H1 (cell line): Measurements from ENCODE around the gene COQ8B. TPM values are rescaled to one million over a fixed set of nuclear protein-coding genes. Genes with fewer than 3 reads are reported as not detected.

ENCODE experiments used
- CTCF ChIA-PET: fragments of 300-600 bp; sonication (Branson Sonifier 250); formaldehyde crosslinking; loops from one replicate; lab custom pipeline; 2021; ENCODE audit not compliant: partially characterized antibody; lab: Charles Lee
- POLR2A ChIA-PET: fragments of 300-600 bp; sonication (Branson Sonifier 250); formaldehyde crosslinking; loops from one replicate; lab custom pipeline; 2021; ENCODE audit warnings: inconsistent platforms; ENCODE audit not compliant: partially characterized antibody; lab: Charles Lee
- DNase-seq, 2 experiments: peaks; one replicate each; pipeline versions ENCODE4 v3.0.0 to v3.0.0-alpha.2; 2010 to 2022; ENCODE audit warnings: low spot score in 2 of 2, low read depth in 1 of 2, mixed read lengths in 1 of 2
- FAIRE-seq: peaks from 2 replicates; lab custom pipeline; 2011; peaks lifted over from hg19 to GRCh38; lab: Jason Lieb, UNC
- H2AFZ ChIP-seq: 2 replicates; pipeline ENCODE4 v1.8.1; 2012; ENCODE audit warnings: low read length, inconsistent platforms
- H2AK5ac ChIP-seq: 2 replicates; pipeline ENCODE4 v1.6.1; 2013; ENCODE audit warnings: low read depth, low read length
- H2BK120ac ChIP-seq: replicated peaks from 2 replicates; pipeline ENCODE3; 2013; ENCODE audit warnings: low read depth, low read length, inconsistent platforms
- H2BK12ac ChIP-seq: 2 replicates; pipeline ENCODE4 v1.6.1; 2013; ENCODE audit warnings: low read depth, low read length
- H2BK15ac ChIP-seq: 2 replicates; pipeline ENCODE4 v1.6.1; 2013; ENCODE audit warnings: low read length
- H2BK20ac ChIP-seq: 2 replicates; pipeline ENCODE4 v1.6.1; 2013; ENCODE audit warnings: low read length
- H2BK5ac ChIP-seq: 2 replicates; pipeline ENCODE4 v1.6.1; 2013; ENCODE audit warnings: low read depth, low read length
- H3K14ac ChIP-seq: 2 replicates; pipeline ENCODE4 v1.6.1; 2013; ENCODE audit warnings: inconsistent platforms; ENCODE audit not compliant: insufficient read length
- H3K18ac ChIP-seq: 2 replicates; pipeline ENCODE4 v1.6.1; 2013; ENCODE audit warnings: low read length; ENCODE audit errors: extremely low read depth
- H3K23ac ChIP-seq: 2 replicates; pipeline ENCODE4 v1.6.1; 2013; ENCODE audit warnings: inconsistent platforms; ENCODE audit not compliant: insufficient read length
- H3K23me2 ChIP-seq: 2 replicates; pipeline ENCODE4 v1.6.1; 2013; ENCODE audit warnings: low read depth, low read length
- H3K27ac ChIP-seq: 2 replicates; pipeline ENCODE4 v1.6.1; 2011; ENCODE audit warnings: low read depth, low read length, inconsistent platforms
- H3K27me3 ChIP-seq, 4 experiments: replicated peaks in 1 of 4; 1 replicate in 1 of 4; 2 replicates in 3 of 4; pipeline versions ENCODE4 v1.6.1 to v1.8.1; 2011 to 2013; ENCODE audit warnings: low read length in 3 of 4, mild to moderate bottlenecking in 3 of 4, inconsistent platforms in 2 of 4, mixed read lengths in 2 of 4, moderate library complexity in 1 of 4; ENCODE audit not compliant: control insufficient read depth in 3 of 4, insufficient read depth in 3 of 4; ENCODE audit errors: extremely low read depth in 1 of 4
- H3K36me3 ChIP-seq, 4 experiments: 2 replicates each; pipeline versions ENCODE4 v1.6.1 to v1.8.1; 2011 to 2013; ENCODE audit warnings: mild to moderate bottlenecking in 4 of 4, low read length in 3 of 4, moderate library complexity in 2 of 4, control low read depth in 1 of 4, inconsistent platforms in 1 of 4; ENCODE audit not compliant: insufficient read depth in 4 of 4, control insufficient read depth in 2 of 4
- H3K4ac ChIP-seq: replicated peaks from 2 replicates; pipeline ENCODE3; 2013; ENCODE audit warnings: low read length, low read depth, mixed read lengths, inconsistent platforms; ENCODE audit not compliant: insufficient read length
- H3K4me1 ChIP-seq, 4 experiments: replicated peaks in 1 of 4; 1 replicate in 1 of 4; 2 replicates in 3 of 4; pipeline versions ENCODE4 v1.6.1 to v1.8.1; 2011 to 2013; ENCODE audit warnings: low read length in 3 of 4, inconsistent platforms in 2 of 4, mixed read lengths in 1 of 4; ENCODE audit not compliant: insufficient read depth in 4 of 4, control insufficient read depth in 3 of 4
- H3K4me2 ChIP-seq, 2 experiments: 2 replicates each; pipeline versions ENCODE4 v1.6.1 to v1.8.1; 2011 to 2013; ENCODE audit warnings: low read depth in 2 of 2, low read length in 2 of 2, control low read depth in 1 of 2, inconsistent platforms in 1 of 2, mild to moderate bottlenecking in 1 of 2; ENCODE audit not compliant: insufficient read depth in 1 of 2
- H3K4me3 ChIP-seq, 4 experiments: fragments of 200-600, 300-600 bp in 1 of 4; sonication (generic), shearing (Covaris generic), sonication (Bioruptor Twin) in 1 of 4; 2 replicates each; pipeline versions ENCODE4 v1.5.1 to v1.8.1; 2011 to 2016; ENCODE audit warnings: low read length in 4 of 4, low read depth in 3 of 4, control low read depth in 2 of 4, inconsistent platforms in 2 of 4, mild to moderate bottlenecking in 2 of 4, mixed read lengths in 1 of 4, moderate library complexity in 1 of 4; ENCODE audit not compliant: insufficient read depth in 2 of 4; ENCODE audit errors: extremely low read depth in 1 of 4
- H3K56ac ChIP-seq: replicated peaks from 2 replicates; pipeline ENCODE3; 2013; ENCODE audit warnings: low read depth, mild to moderate bottlenecking, mixed read lengths, low read length, inconsistent platforms; ENCODE audit not compliant: insufficient read length
- H3K79me1 ChIP-seq: 2 replicates; pipeline ENCODE4 v1.6.1; 2013; ENCODE audit warnings: low read depth, low read length, control low read depth
- H3K79me2 ChIP-seq, 2 experiments: 2 replicates each; pipeline versions ENCODE4 v1.6.1 to v1.8.1; 2012 to 2013; ENCODE audit warnings: low read length in 2 of 2, mild to moderate bottlenecking in 2 of 2, inconsistent platforms in 1 of 2; ENCODE audit not compliant: insufficient read depth in 2 of 2, control insufficient read depth in 1 of 2
- H3K9ac ChIP-seq, 4 experiments: replicated peaks in 1 of 4; 1 replicate in 1 of 4; 2 replicates in 3 of 4; pipeline versions ENCODE4 v1.6.1 to v1.8.1; 2011 to 2013; ENCODE audit warnings: low read depth in 3 of 4, low read length in 3 of 4, control low read depth in 2 of 4, mild to moderate bottlenecking in 2 of 4, moderate library complexity in 2 of 4, inconsistent platforms in 1 of 4; ENCODE audit errors: extremely low read depth in 1 of 4
- H3K9me3 ChIP-seq, 2 experiments: 2 replicates each; pipeline versions ENCODE4 v1.6.1 to v1.8.1; 2012 to 2013; ENCODE audit warnings: mild to moderate bottlenecking in 2 of 2, moderate library complexity in 2 of 2, control low read depth in 1 of 2, inconsistent platforms in 1 of 2, low read depth in 1 of 2, low read length in 1 of 2, mixed read lengths in 1 of 2; ENCODE audit not compliant: insufficient read depth in 2 of 2
- H4K20me1 ChIP-seq, 2 experiments: replicated peaks in 1 of 2; 2 replicates each; pipeline versions ENCODE3 to v1.8.1; 2011 to 2013; ENCODE audit warnings: inconsistent platforms in 2 of 2, low read length in 2 of 2, mild to moderate bottlenecking in 1 of 2; ENCODE audit not compliant: insufficient read depth in 2 of 2, control insufficient read depth in 1 of 2
- H4K5ac ChIP-seq: 2 replicates; pipeline ENCODE4 v1.6.1; 2013; ENCODE audit warnings: low read length, low read depth, mixed read lengths, inconsistent platforms; ENCODE audit not compliant: insufficient read length
- H4K8ac ChIP-seq: 2 replicates; pipeline ENCODE4 v1.8.0; 2013; ENCODE audit warnings: mild to moderate bottlenecking, moderate library complexity, low read length, inconsistent platforms; ENCODE audit not compliant: insufficient read depth; ENCODE audit errors: extremely low read depth
- H4K91ac ChIP-seq: replicated peaks from 2 replicates; pipeline ENCODE3; 2013; ENCODE audit warnings: low read length, mixed read lengths, inconsistent platforms; ENCODE audit not compliant: insufficient read length
- HDAC2 ChIP-seq, 2 experiments: fragments of 300-600 bp in 1 of 2; sonication (generic) in 1 of 2; IDR thresholded peaks; 2 replicates each; pipeline ENCODE4 v1.6.1; 2011 to 2012; ENCODE audit warnings: low read depth in 2 of 2, low read length in 2 of 2, mild to moderate bottlenecking in 2 of 2, moderate library complexity in 2 of 2, borderline replicate concordance in 1 of 2, inconsistent platforms in 1 of 2
- JUND ChIP-seq: IDR thresholded peaks from 2 replicates; pipeline ENCODE4 v1.6.1; 2011; ENCODE audit warnings: mild to moderate bottlenecking, improper control_type of control experiment, low read length
- RFX5 ChIP-seq: IDR thresholded peaks from 2 replicates; pipeline ENCODE4 v1.6.1; 2011; ENCODE audit warnings: low read depth, low read length, improper control_type of control experiment, borderline replicate concordance
- SUZ12 ChIP-seq: fragments of 200-600 bp; sonication (generic); IDR thresholded peaks from 2 replicates; pipeline ENCODE4 v1.6.1; 2012; ENCODE audit warnings: mild to moderate bottlenecking, inconsistent platforms, low read length, moderate library complexity, mixed read lengths
- TBP ChIP-seq: IDR thresholded peaks from 2 replicates; pipeline ENCODE4 v1.6.1; 2011; ENCODE audit warnings: low read depth, low read length, improper control_type of control experiment
- WGBS, 2 experiments: shearing (Covaris generic) in 1 of 2; methylation state at CpG; one replicate each; pipeline versions ENCODE4 v1.1.6 to v1.1.7; 2013 to 2015; ENCODE audit warnings: low lambda C conversion rate in 2 of 2, mixed read lengths in 2 of 2, inconsistent platforms in 1 of 2, low coverage in 1 of 2, missing lambda C conversion rate in 1 of 2; ENCODE audit not compliant: insufficient replicate concordance in 2 of 2, insufficient coverage in 1 of 2, insufficient read length in 1 of 2; ENCODE audit errors: extremely low coverage in 1 of 2, missing lambda C conversion rate in 1 of 2; 5-methylcytosine and 5-hydroxymethylcytosine counted together
- polyA plus RNA-seq, 7 experiments: library from polyadenylated mRNA; depleted of rRNA in 3 of 7; stranded (reverse) in 5 of 7; unstranded in 2 of 7; fragments of >200 nt in 5 of 7; fragments of 200-250 nt in 2 of 7; gene quantifications; 1 replicate in 5 of 7; 2 replicates in 1 of 7; 4 replicates in 1 of 7; pipeline versions ENCODE4 v1.2.1 to v1.2.3, GENCODE V29; 2011 to 2013; ENCODE audit warnings: missing spikeins in 2 of 7, mixed read lengths in 2 of 7
- total RNA-seq: library from RNA; stranded (reverse); fragmentation: NEBNext Ultra II Directional; extraction: Animal tissue kit (Norgen Biotek cat#: 25700); gene quantifications from 2 replicates; pipeline ENCODE4 v1.2.1, GENCODE V29; 2021

The COQ8B gene
- total and polyA plus RNA-seq, 2 of the 8 experiments (the other 6 are each of a cell fraction or from before 2014, with no cell fraction given) = 41.7 to 46.1 TPM

- ChIA-PET POLR2A (no interaction called here), CTCF (no interaction called here)
- Histone ChIP-seq H3K79me1 (no peaks in the 10 kb centered on the region), H2BK5ac (no peak overlapping the region), H4K8ac (no peak overlapping the region; the same call in 1 of the 2 replicates), H2BK12ac (no peak overlapping the region), H3K4me3 (no peak overlapping the region), H3K56ac (no peak overlapping the region), H3K27me3 (no peaks in the 10 kb centered on the region; a peak in 2 of 7 replicates), H3K36me3 (no peaks in the 10 kb centered on the region), H2AFZ (no peak overlapping the region), H3K4me1 (peaks cover 0 to 3% (median 0%) of the 10 kb centered on the region in 4 experiments; a peak in 1 of 7 replicates), H4K91ac (no peak overlapping the region), H3K9ac (no peak overlapping the region), H4K20me1 (no peaks in the 10 kb centered on the region), H3K14ac (no peak overlapping the region), H3K23ac (no peak overlapping the region), H3K18ac (no peak overlapping the region), H3K27ac (no peak overlapping the region), H3K79me2 (no peaks in the 10 kb centered on the region), H2BK120ac (no peak overlapping the region), H2AK5ac (no peak overlapping the region), H2BK15ac (no peak overlapping the region), H4K5ac (no peak overlapping the region), H3K23me2 (no peaks in the 10 kb centered on the region), H3K4ac (no peak overlapping the region), H3K9me3 (no peaks in the 10 kb centered on the region), H3K4me2 (no peak overlapping the region), H2BK20ac (no peak overlapping the region)
- TF ChIP-seq JUND (no peak), SUZ12 (no peak), HDAC2 (IDR thresholded peaks at IDR 0.05; ENCODE audit: borderline replicate concordance in 1 of 2, low read depth in 2 of 2, low read length in 2 of 2) (no peak), RFX5 (no peak), TBP (no peak)
- WGBS, 2 experiments = 95% methylated on average over 18 of the region's 18 CpGs; no CpG with 5 or more reads in 1 of the 2 experiments
- DNase-seq (no peak), FAIRE-seq (no peak)
These were observed 74.5 kb downstream of the COQ8B start for GRCh38 chr19:40642051-40642706.
